NCI-H526 (cell line): Measurements from ENCODE around the gene PTPN14.
"Not testable (repeated sequence)": the region's sequence is repeated elsewhere in the genome, so short reads cannot be mapped to it uniquely, and the experiment has no call there.

Experiments
- DNase-seq, 2 experiments: peaks; one replicate each; lab custom pipeline; 2025; lab: John Stamatoyannopoulos, UW

Gene PTPN14

GRCh38 chr1:214510914-214511638 is 40.3 kb downstream of the PTPN14 start:
- no peak for DNase-seq

DNA sequence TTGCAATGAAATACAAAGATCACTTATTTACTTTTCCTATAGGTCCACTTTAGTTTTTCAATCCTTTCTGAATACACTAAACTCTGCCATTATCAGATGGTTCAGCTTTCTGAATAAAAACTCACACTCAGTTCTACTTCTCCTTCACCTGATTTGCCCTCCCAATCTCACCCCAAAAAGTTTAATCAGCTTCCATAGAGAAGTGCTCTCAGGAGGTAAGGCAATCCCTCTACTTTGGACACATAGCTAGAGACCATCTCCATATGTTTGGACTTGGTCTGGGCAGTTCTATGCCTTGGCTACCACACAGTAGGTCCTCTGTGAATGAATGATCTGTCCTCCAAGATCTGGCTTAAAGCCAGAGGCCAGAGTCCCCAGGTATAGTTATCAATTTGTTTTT is 40.9 kb downstream of the PTPN14 start:
- no peak for DNase-seq

- DNase-seq = not testable (repeated sequence)
Measured at GRCh38 chr1:214509622-214510021, 41.8 kb downstream of the PTPN14 start.

DNA sequence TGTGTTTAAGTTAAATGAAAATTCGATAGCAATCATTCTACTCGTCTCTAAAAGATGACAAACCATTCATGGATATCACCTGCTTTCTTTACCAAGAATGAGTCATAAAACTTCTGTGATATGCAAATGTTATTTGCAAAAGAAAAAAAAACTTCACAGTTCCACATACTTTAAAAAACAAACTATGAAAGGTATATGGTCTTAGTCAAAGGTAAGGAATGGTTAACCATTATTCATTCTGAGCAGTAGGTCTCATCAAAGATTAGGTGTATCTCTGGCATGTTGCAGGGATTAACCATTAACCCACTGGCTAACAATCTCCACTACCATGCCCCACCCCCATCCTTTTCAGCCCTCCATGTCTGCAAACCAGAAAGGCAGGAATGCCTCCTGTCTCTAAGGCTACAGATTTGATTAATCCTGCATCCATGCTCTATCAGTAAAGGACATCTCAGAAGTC is 44.4 kb downstream of the PTPN14 start:
- peak; percentile 75 to 77 for DNase-seq

DNA sequence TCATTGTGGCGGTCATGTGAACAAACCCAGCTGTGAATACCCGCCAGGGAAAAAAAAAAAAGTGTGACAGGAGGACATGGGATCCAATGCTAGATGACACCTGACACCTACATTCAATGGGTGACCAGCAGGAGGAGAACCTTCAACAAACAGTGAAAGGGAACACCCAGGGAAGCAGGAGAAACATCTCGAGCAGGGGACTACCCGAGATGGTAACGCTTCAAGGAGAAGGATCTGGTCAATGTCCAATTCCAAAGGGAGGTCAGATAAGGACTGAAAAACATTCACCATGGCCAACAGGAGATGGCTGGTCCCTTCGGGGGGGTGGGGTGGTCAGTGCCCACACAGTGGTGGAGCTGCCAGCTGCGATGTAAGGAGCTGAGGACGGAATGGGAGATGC is 46.3 kb downstream of the PTPN14 start:
- no peak for DNase-seq

- DNase-seq = no peak
Measured at GRCh38 chr1:214504330-214504729, 47.1 kb downstream of the PTPN14 start.

DNA sequence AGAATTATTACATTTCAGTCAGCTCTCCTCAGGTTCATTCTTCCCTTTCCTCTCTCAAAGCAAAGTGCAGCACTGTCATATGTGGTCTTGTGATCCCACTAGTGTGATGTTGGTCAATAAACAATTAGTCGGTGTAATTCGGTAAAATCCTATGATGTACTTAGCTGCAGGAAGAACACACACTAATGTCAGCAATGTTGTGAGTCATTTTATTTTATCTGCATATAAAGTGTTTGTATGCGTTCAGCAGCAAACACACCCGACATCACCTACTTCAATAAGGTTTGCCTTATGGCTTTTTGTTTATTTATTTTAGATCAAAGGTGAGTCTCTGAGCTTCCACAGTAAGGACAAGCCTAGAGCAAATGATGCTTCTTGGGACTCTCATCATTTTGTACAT is 47.8 kb downstream of the PTPN14 start:
- DNase-seq = no peak

DNA sequence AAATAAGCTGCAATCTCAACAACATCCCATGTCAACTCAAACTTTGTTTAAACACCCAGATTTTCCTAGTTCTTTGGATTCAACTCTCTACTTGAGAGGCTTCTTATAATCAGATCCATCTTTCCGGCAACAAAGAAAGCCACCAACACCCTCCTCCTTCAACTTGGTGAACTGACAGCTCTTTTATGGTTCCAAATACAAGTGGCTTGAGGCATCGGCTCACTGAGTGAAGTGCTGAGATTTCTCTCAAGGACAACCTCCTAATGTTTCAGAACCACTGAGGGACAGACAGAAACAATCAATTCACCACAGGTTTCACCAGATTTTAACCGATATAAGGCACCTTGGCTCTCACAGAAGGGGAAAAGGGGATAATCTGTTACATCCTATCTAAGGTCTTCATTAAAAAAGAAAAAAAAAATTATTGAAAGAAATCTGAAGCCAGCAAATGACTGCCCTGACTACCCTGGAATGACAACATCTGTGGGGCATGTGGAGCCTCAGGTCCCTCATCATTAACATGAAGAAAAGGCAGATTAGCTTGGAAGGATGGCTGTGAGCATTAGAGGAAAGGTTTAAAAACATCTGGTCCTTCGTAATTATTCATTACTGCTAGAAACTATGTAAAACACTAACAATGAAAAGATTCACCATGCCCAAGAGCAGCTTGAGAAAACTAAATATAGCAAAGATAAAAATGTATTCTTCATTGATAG is 50.9 kb downstream of the PTPN14 start:
- no peak for DNase-seq

GRCh38 chr1:214499732-214500131 is 51.7 kb downstream of the PTPN14 start:
- no peak for DNase-seq

GRCh38 chr1:214498021-214498420 is 53.4 kb downstream of the PTPN14 start:
- DNase-seq = no peak

DNA sequence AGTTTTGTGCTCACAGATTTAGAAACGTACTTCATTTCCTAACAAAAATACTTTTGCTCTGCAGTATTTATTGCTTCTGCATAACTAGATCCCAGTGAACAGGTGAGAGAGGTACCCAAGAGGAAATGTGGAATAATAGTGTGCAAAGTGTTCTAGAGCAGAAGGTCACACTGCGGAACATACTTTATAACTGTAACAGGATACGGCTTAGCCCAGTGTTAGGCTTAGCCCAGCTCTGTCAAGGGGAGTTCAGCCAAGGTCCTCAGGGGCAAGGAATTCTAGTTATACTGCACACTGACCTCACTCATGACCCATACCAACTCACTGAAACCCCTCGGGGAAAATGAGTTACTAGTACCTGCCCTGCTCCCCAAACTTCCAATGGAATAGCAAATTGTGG is 55.3 kb downstream of the PTPN14 start:
- DNase-seq = no peak

DNA sequence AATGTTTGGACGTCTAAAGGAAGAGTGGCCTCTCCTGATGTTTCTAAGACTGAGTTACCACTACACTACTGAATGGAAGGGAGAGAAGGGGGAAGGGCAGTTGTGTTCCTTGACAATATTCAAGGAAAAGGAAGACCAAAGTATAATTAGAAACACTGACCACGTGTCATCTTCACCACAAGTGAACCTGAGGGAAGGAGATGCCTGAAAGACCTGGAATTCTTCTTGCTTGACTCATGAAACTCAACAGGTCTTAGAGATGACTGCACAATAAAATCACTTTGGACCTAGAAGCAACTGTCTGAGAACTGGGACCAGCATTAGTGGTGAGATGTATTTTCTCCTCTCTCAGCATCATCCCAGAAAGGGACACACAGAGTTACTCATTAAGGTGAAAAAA is 56.7 kb downstream of the PTPN14 start:
- DNase-seq = no peak

DNA sequence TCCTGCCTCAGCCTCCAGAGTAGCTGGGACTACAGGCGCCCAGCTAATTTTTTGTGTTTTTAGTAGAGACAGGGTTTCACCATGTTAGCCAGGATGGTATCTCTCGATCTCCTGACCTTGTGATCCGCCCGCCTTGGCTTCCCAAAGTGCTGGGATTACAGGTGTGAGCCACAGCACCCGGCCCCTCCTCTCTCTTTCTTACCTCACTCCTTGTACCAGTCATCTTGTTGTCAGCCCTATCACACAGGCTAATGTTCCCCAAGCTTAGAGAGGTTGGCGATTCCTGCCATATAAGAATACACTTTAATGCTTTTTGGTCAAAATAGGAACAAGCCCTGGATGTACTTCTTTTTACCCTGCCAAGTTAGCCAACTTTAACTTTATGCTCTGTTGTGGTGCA is 57.2 kb downstream of the PTPN14 start:
- not testable (repeated sequence) for DNase-seq

DNA sequence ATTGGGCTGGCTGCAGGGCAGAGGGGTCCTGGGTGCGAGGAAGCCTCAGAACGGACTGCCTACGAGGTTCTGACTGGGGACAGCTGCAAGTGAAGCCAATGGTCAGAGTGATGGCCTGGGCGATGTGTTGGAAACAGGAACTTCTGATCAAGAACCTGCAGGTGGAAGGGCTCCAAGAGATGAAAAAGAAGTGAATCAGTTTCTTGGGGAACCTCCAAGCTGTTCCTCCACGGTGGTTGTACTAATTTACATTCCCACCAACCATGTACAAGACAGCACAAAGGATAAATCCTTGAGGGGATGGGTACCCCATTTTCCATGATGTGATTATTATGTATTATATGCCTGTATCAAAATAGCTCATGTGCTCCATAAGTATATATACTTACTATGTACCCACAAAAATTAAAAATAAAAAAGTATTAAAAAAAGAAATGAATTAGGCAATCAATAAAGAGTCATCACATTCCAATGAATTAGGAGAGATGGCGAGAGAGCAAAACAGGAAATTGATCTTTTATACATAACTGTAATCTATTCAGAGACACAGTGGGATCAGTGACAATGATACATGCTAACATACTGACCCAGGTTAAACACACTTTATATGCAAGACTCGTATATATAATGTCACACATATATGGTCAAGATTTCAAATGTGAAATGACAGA is 58.1 kb downstream of the PTPN14 start:
- DNase-seq = no peak

DNA sequence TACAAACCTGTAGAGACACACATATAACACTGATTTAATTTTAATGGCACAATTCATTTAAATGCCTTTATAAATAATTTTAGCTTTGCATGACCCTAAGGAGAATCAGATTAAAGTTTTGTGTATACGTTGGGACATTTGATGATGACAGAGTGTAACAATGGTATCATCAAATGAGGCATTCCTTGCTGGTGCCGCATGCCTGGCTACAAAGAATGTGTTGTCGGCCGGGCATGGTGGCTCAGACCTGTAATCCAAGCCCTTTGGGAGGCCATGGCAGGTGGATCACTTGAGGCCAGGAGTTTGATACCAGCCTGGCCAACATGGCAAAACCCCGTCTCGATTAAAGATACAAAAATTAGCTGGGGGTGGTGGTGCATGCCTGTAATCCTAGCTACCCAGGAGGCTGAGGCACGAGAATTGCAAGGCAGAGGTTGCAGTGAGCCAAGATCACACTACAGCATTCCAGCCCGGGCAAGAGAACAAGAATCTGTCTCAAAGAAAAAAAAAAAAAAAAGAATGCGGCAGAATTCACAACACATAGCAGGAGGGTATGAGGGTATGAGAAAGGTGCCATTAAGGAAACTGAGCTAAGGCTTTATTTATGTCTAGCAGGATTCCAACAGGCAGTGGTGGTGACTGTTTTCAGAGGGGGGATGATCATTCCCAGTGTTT is 58.9 kb downstream of the PTPN14 start:
- no peak for DNase-seq

DNA sequence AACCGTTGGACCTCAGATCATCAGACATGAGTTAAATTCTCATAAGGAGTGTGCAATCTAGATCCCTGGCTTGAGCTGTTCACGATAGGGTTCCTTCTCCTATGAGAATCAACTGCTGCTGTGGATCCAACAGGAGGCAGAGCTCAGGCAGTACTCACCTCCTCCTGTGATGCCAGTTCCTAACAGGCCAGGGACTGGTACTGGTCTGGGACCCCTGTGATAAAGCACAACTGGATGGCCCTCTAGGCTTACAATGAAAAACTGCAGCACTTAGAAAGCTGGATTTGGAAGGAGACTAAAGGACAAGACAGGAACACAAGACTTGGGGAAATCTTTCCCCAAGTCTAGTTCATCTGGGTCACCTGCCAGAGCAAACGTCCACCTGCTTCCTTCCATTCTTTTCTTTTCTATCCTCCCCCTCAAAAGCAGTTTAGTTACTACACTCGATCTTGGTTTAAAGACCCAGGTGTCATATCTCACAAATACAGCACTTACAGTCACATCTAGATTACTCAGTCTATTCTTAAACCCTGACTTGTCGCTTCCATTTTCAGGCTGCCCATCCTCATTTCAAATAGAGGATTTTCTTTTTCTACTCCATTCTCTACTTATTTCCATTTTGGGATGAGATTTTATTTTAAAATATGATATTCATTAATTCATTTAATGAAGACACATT is 59.8 kb downstream of the PTPN14 start:
- DNase-seq = no peak

GRCh38 chr1:214485151-214485550 is 66.3 kb downstream of the PTPN14 start:
- no peak for DNase-seq

DNA sequence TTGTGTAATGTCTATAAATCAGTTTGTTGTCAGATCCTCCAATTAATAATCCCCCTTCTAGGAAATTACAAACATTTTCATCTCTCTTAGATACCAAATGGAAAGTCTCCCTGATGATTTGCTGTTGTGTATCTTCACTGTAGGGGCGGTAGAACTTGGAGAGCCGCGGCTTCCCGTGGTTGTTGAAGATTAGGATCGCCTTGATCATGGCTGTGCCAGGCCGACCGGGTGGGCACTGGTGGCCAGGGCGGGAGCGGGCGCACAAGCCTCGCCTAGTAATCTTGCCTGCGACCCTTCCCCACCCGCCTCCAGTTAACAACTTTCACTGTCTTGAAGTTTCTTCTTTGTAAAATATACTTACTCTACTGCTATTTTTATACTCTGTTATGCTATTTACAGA is 68.2 kb downstream of the PTPN14 start:
- DNase-seq = not testable (repeated sequence)

DNA sequence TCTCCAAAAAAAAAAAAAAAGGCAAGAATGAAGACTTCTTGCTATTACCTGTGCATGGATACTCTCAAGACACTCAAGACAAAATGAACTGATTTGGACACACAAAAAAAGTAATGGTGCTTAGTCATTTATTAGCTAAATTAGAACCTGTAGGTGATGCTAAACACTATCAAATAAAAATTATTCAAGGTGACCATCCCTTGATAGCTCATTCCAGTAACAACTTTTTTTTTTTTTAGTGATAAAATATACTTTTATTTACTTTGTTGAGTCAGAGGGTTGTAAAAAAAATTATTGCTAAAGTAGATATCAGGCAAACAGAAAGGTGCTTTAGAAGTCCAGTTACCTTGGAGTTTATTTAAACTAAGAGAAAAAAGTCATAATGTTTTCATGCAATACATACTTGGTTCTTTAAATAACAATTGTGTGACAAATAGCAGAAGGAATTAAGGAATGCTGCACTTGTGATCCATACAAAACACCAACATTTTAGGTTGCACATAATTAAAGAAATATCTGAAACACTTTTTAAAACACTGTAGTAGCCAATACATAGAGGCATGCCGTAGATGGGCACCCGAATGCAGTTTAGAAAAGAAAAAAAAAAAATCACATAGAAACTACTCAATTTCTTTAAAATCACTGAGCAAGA is 69.3 kb downstream of the PTPN14 start:
- not testable (repeated sequence) for DNase-seq

DNA sequence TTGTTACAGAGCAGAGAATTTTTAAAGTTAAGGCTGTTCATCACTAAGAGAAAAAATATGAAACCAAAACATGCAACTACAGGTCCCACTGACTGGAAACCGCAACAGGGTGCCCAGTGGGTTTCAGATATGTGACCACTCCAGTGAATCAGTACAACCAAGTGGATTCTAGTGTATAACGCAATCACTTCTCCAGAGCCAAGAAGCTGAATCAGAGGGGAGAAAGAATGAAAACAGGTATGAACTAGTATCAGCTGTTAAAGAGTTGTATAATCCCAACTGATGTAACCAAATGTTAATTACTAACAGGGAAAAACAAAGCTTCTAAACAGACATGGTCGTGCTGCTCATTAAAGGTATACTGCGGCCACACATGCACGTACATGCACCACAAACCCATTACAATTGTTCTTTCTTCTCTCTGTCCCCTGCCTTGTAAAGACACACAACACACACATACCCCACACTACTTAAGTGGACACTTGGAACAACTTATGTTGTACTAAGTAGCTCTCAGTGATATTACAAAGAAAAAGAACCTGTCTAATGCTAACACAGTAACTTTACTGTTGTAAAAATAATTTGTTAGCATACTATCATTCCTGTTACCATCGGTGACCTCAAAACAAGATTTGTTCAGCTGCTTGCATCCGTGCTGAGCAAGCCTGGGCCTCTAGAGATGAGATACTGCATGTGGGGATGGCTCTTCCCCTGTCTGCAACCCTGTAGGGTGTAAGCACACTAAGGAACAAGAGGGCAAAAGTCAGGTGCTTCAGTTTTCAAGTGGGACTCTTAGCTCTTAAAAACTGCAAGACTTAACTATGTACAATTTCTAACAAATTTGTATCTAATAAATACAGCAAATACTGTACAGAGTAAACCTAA is 74.2 kb downstream of the PTPN14 start:
- DNase-seq = no peak
